Kidney (tissue), 14 donors: ENCODE measurements around the gene LRRC25. TPM values are rescaled to one million over a fixed set of nuclear protein-coding genes. Genes with fewer than 3 reads are reported as not detected.
"Not testable (repeated sequence)": the region's sequence is repeated elsewhere in the genome, so short reads cannot be mapped to it uniquely, and the experiment has no call there.

ENCODE experiments used
- DNase-seq, 5 donors: peaks; one replicate each; pipeline ENCODE4 v3.0.0-alpha.2; 2013 to 2020
- FAIRE-seq: peaks from 2 replicates; lab custom pipeline; 2012; peaks lifted over from hg19 to GRCh38; lab: Jason Lieb, UNC
- H3K27ac ChIP-seq, 2 donors: one replicate each; pipeline ENCODE4 v1.7.0; 2013; ENCODE audit warnings: low read depth in 2 of 2, low read length in 2 of 2, inconsistent platforms in 1 of 2
- H3K27me3 ChIP-seq: one replicate; pipeline ENCODE4 v1.7.1; 2013; ENCODE audit warnings: low read length, inconsistent platforms; ENCODE audit not compliant: control insufficient read depth, insufficient read depth
- H3K36me3 ChIP-seq, 3 donors: one replicate each; pipeline versions ENCODE4 v1.7.0 to v1.7.1; 2013; ENCODE audit warnings: low read length in 3 of 3, control low read depth in 1 of 3, inconsistent platforms in 1 of 3; ENCODE audit not compliant: insufficient read depth in 3 of 3, control insufficient read depth in 2 of 3
- H3K4me1 ChIP-seq, 3 donors: one replicate each; pipeline versions ENCODE4 v1.7.0 to v1.7.1; 2013; ENCODE audit warnings: low read length in 3 of 3, inconsistent platforms in 1 of 3, low read depth in 1 of 3; ENCODE audit not compliant: control insufficient read depth in 2 of 3, insufficient read depth in 2 of 3
- H3K4me3 ChIP-seq, 3 donors: one replicate each; pipeline versions ENCODE4 v1.7.0 to v1.8.1; 2013; ENCODE audit warnings: low read length in 3 of 3, control low read depth in 1 of 3, inconsistent platforms in 1 of 3
- H3K9ac ChIP-seq, 3 donors: one replicate each; pipeline versions ENCODE4 v1.7.0 to v1.7.1; 2013; ENCODE audit warnings: low read length in 3 of 3, control low read depth in 1 of 3, inconsistent platforms in 1 of 3
- H3K9me3 ChIP-seq, 3 donors: one replicate each; pipeline versions ENCODE4 v1.7.0 to v1.7.1; 2013; ENCODE audit warnings: low read length in 3 of 3, control low read depth in 1 of 3, inconsistent platforms in 1 of 3; ENCODE audit not compliant: control insufficient read depth in 2 of 3, insufficient read depth in 1 of 3
- intact Hi-C: fragments of 100-400 bp; cut with DNase I; formaldehyde crosslinking; loops from one replicate; pipeline ENCODE4 v1.11.1; 2022
- polyA plus RNA-seq: library from polyadenylated mRNA; stranded (reverse); fragments of 350-450 nt; fragmentation: Illumina TruSeq; extraction: RNeasy Lipid Tissue Mini Kit (QIAGEN cat#74804); gene quantifications from one replicate; pipeline ENCODE4 v1.2.3, GENCODE V29; 2014; ENCODE audit warnings: low read depth, low replicate concordance; ENCODE audit not compliant: insufficient read depth
- total RNA-seq: library from RNA; stranded (reverse); fragmentation: NEBNext Ultra II Directional; extraction: Animal tissue kit (Norgen Biotek cat#: 25700); gene quantifications from one replicate; pipeline ENCODE4 v1.2.1, GENCODE V29; 2021
- TF ChIP-seq, protein P1 (sequence below): IDR thresholded peaks from 3 replicates; pipeline ENCODE4 v1.5.1; 2012; ENCODE audit warnings: mild to moderate bottlenecking, moderate library complexity, borderline replicate concordance; ENCODE audit not compliant: insufficient read depth; ENCODE audit errors: extremely low read depth
- donor health status: control.
- donor health status: control.
- donor health status: control.
- donor health status: control.
- donor health status: control.
- donor health status: DM: yes; HTN: yes; CAD: no.
- donor health status: Normal renal cell carcinoma (clear cell type).

Gene LRRC25
- total and polyA plus RNA-seq, 2 donors from 2014 or later, result 2.7 to 13.1 TPM

DNA sequence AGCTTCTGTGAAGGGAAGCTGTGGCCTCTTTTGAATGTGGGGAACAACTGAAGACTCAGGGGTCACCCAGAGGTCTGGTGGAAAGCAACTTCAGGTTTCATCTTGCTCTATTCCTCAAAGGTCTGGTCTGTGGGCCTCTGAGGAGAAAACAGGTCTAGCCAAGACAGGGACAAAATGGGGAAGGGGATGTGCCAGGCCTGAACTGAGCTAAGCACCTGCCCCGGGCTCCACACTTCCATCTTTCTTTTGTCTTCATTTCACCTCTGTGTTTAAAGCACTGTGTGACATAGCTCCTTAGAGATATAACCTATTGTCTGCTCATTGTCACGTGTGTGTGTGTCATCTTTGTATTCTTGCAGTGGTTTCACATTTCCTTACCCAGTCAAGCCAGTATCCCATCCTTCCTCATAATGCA lies 31.4 kb downstream of the LRRC25 start:
- Histone ChIP-seq H3K27ac (peak overlapping the region; percentile 94), H3K4me1 (peaks cover 0 to 32% (median 20%) of the 10 kb centered on the region in 3 donors), H3K9ac (peak overlapping the region in 2 of 3 donors; percentile 29 to 72), H3K9me3 (no peaks in the 10 kb centered on the region), H3K27me3 (no peaks in the 10 kb centered on the region), H3K4me3 (no peak overlapping the region), H3K36me3 (peaks cover 0 to 20% (median 0%) of the 10 kb centered on the region in 3 donors)
- intact Hi-C loops, result no loop called here
- TF ChIP-seq, protein P1, sequence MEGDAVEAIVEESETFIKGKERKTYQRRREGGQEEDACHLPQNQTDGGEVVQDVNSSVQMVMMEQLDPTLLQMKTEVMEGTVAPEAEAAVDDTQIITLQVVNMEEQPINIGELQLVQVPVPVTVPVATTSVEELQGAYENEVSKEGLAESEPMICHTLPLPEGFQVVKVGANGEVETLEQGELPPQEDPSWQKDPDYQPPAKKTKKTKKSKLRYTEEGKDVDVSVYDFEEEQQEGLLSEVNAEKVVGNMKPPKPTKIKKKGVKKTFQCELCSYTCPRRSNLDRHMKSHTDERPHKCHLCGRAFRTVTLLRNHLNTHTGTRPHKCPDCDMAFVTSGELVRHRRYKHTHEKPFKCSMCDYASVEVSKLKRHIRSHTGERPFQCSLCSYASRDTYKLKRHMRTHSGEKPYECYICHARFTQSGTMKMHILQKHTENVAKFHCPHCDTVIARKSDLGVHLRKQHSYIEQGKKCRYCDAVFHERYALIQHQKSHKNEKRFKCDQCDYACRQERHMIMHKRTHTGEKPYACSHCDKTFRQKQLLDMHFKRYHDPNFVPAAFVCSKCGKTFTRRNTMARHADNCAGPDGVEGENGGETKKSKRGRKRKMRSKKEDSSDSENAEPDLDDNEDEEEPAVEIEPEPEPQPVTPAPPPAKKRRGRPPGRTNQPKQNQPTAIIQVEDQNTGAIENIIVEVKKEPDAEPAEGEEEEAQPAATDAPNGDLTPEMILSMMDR, result no peak
- DNase-seq (no peak), FAIRE-seq (no peak)

DNA sequence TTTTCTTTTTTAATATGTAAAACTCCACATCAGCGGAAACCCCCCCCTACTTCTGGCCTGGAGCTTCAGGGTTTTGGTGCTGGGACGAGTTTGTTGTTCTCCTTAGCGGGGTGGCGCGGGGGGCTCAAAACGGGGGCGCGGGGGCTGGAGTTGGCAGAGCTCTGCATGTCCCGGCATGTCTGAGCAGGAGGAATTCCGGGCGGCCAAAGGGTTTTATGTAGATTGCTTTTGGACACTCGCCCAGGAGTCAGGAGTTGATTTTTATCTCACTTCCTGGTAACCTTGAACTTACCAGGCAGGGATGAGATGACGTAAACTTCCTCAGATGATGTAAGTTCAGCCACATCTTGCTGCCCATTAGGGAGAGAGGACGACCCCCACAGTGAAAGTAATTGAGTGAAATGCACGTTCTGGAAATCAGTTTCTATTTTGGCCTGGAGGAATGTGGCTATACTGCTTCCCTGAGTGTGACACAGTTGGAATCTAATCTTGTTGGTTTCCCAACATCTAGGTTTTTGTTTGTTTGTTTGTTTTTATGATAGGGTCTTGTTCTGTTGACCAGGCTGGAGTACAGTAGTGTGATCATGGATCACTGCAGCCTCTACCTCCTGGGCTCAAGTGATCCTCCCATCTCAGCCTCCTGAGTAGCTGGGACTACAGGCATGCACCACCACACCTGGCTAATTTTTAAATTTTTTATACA lies 32.4 kb downstream of the LRRC25 start:
- Histone ChIP-seq H3K4me3 (no peak overlapping the region), H3K27me3 (no peaks in the 10 kb centered on the region), H3K4me1 (peaks cover 0 to 32% (median 20%) of the 10 kb centered on the region in 3 donors), H3K9ac (peak overlapping the region in 1 of 3 donors; percentile 72), H3K27ac (peak overlapping the region; percentile 94 to 99), H3K36me3 (peaks cover 0 to 21% (median 0%) of the 10 kb centered on the region in 3 donors), H3K9me3 (no peaks in the 10 kb centered on the region)
- intact Hi-C loops, result no loop called here
- TF ChIP-seq, protein P1, result no peak
- FAIRE-seq (peak; percentile 85), DNase-seq (peak; percentile 81 to 97 (median 93))

DNA sequence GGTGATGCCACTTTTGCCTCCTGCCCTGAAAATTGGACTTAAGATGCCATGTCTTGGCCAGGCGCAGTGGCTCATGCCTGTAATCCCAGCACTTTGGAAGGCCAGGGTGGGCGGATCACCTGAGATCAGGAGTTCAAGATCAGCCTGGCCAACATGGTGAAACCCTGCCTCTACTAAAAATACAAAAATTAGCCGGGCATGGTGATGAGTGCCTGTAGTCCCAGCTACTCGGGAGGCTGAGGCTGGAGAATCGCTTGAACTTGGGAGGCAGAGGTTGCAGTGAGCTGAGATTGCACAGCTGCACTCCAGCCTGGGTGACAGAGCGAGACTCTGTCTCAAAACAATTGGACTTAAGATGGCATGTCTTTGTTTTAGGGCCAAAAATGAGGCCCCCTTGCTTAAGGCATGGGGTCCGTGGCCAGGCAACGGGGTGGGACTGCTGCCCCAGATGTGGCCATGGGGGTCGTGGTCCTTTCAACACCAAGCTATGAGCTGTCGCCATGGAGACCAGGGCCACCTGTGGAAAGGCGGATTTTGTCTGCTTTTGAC lies 33.1 kb downstream of the LRRC25 start:
- H3K36me3 ChIP-seq, result peaks cover 0 to 27% (median 0%) of the 10 kb centered on the region in 3 donors
- DNase-seq, result peak in 2 of 5 donors; percentile 49 to 81
- peaks cover 0 to 32% (median 20%) of the 10 kb centered on the region in 3 donors for H3K4me1 ChIP-seq
- intact Hi-C loops, FAIRE-seq, H3K4me3 ChIP-seq, H3K27me3 ChIP-seq, H3K9me3 ChIP-seq: not testable (repeated sequence)
- H3K27ac ChIP-seq, result peak overlapping the region; percentile 94 to 99
- peak overlapping the region in 2 of 3 donors; percentile 54 to 77 for H3K9ac ChIP-seq

DNA sequence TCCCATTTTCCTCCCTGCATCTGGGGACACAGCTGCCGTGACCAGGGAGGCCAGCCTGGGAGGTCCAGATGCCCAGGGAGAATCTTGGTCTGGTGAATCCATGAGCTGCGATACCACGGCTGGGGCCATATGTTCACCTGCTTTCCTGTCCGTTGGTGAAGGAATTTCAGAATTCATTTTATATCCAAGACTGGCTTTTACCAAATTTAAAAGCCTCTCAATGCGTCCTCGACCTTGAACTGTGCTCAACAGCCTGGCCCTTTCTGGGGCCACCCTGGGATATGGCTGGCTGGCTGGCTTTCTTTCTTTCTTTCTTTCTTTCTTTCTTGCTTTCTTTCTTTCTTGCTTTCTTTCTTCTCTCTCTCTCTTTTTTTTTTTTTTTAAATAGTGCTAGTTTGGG lies 33.6 kb downstream of the LRRC25 start:
- TF ChIP-seq, protein P1, result no peak
- Histone ChIP-seq H3K4me1 (peaks cover 0 to 32% (median 20%) of the 10 kb centered on the region in 3 donors), H3K9me3 (no peaks in the 10 kb centered on the region), H3K36me3 (peaks cover 0 to 33% (median 2%) of the 10 kb centered on the region in 3 donors), H3K27me3 (no peaks in the 10 kb centered on the region), H3K9ac (peak overlapping the region in 2 of 3 donors; percentile 49 to 54), H3K4me3 (no peak overlapping the region), H3K27ac (peak overlapping the region; percentile 94 to 99)
- DNase-seq (no peak), FAIRE-seq (no peak)
- intact Hi-C loops, result no loop called here
